Stimulated activated CD4-positive, alpha-beta T cell treated with anti-CD3 and anti-CD28 coated beads, Interleukin-15, amount 100 ng/mL, for 1 hour (primary cell): Measurements from ENCODE around the gene MCTP1.
"Not testable (repeated sequence)": the region's sequence is repeated elsewhere in the genome, so short reads cannot be mapped to it uniquely, and the experiment has no call there.

Experiments used
- DNase-seq, 2 donors: peaks; one replicate each; pipeline ENCODE4 v3.0.0-alpha.2; 2020; ENCODE audit warnings: low read depth in 1 of 2, low spot score in 1 of 2

The MCTP1 gene

GRCh38 chr5:94891565-94891964 lies 393.3 kb downstream of the MCTP1 start:
- no peak for DNase-seq

- no peak for DNase-seq
These were observed 394.0 kb downstream of the MCTP1 start for GRCh38 chr5:94890907-94891306.

DNA sequence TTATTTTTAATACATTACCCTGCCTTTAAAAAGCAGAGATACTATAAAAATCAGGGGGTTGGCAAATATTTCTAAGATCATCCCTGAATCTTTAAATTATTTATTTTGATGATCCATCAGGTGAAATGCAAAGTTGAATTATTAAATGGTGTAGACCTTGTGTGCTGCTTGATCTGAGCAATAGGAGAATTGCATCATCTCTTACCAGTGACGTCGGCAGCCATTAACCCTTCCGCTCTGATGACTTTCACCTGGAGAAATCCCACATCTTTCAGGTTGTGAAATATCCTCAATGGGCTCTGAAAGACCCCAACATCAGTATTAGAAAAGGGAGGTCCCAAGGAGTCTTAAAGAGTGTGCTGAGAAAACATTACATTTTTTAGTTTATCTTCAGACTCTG lies 396.2 kb downstream of the MCTP1 start:
- DNase-seq = no peak

DNA sequence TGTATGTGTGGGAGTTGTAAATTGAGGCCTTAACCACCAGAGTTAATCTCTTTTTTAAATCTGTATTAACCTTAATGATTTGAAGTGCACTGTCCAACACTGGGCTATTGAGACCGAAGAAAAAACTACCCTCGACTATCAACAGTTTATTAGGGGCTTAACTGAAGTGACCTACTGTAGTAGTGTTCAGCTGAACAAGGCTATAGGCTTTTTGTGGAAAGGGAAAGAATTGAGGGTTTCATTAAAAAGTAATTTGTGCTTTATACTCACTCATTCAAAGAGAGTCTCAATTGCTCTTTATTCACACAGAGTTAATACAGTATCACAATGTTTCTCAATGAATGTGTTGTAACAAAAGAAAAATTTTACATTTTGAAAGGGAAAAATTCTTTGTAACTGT lies 399.0 kb downstream of the MCTP1 start:
- no peak for DNase-seq

GRCh38 chr5:94884311-94884710 lies 400.6 kb downstream of the MCTP1 start:
- DNase-seq = no peak

GRCh38 chr5:94872526-94872925 lies 412.4 kb downstream of the MCTP1 start:
- no peak for DNase-seq

DNA sequence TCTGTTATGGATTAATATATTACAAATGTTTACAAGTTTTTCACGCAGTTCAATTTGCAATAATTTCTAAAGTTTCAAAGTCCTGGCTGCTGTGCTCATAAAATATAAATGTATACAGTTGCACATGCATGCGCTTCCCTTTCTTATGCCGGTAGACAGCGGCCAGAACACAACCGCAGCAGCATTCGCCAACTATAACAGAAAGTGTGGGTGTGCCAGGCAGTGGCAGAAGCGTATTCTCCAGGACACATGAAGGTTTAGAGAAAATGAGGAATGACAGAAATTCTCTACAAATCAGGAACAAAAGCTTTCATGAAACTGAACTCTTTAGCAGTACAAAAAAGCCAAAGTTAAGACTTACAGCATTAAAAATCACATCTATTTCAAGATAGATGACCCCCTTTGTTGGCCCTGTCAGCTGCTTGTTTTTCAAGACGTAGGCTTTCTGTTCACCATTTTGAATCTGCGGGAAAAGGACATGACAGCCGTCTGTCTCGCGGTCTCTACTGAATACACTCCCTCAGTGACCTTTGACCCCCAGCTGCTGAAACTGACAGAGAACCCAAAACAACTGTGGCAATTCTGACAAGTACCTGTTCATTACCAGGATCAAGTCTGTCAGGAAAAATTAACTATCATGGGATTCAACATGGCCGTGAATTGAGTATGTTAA lies 414.2 kb downstream of the MCTP1 start:
- no peak for DNase-seq

DNA sequence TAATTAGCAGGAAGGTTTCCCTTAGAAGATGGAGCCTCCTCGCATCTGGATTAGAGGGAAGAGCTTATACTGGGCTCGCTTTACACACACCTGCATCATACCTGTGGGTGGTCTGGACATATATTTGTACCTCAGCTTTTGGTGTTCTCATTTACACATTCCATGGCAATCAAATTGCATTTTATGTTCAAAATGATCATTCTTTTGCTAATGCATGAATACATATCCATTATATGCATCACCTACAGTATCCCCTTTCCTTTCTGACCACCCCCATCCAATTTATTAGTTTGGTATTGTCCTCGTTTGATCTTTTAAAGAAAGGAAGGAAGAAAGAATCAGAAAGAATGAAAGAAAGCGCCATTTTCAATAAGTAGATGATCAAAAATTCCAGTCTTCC lies 415.0 kb downstream of the MCTP1 start:
- no peak for DNase-seq

DNA sequence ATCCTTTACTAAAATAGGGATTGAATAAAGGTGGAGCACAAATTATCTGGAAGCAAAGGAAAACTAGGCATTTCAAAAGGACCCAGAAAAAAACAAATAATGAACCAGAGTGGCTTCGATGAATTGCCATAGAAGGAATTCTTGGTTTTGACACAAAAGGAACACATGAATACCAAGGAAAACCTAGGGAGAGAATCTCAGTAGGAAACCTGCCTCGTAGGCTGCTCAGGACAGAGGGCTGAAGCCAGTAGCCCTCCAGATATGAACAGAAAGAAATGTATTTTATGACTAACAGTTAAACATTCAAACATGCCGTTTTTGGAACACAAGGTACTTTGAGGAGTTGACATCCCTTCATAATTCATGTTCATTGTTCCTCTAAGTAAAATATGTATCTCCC lies 420.9 kb downstream of the MCTP1 start:
- DNase-seq = no peak

- DNase-seq = no peak
These were observed 427.8 kb downstream of the MCTP1 start for GRCh38 chr5:94857111-94857510.

- DNase-seq = no peak
These were observed 428.6 kb downstream of the MCTP1 start for GRCh38 chr5:94856257-94856800.

DNA sequence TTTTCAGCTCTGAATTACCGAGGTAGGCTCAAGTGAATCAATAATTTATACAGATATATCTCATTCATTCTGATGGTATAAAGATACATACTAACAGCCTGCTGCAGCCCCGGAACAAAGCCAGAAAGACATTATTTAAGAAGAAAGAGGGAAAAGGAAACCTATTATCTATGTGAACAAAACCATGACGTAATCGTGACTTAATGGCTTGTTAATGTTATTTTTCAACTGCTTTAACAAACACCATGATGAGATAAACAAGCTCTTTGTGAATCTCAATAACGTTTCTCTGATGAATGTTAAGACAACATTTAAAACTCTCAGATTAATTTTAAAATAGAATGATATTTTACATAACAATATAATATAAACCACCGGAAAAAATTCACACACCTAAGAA lies 429.4 kb downstream of the MCTP1 start:
- no peak for DNase-seq

GRCh38 chr5:94853120-94853519 lies 431.8 kb downstream of the MCTP1 start:
- no peak for DNase-seq

DNA sequence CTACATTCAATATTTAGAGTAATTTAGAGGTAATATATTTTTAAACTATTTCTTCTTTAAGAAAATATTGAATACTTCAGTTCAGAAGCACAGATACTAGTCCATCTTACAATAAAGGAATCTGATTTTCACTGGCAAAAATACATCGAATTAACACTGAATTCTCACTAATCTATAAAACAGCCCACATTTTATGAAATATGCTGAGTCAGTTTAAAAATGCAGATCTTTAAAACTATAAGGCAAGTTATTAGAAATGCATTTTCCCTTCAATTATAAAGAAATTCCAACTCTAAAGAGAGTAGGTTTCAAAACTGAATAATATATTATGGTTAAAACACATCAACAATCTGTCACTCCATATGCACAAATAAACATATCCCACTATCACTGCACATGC lies 433.9 kb downstream of the MCTP1 start:
- DNase-seq = no peak

DNA sequence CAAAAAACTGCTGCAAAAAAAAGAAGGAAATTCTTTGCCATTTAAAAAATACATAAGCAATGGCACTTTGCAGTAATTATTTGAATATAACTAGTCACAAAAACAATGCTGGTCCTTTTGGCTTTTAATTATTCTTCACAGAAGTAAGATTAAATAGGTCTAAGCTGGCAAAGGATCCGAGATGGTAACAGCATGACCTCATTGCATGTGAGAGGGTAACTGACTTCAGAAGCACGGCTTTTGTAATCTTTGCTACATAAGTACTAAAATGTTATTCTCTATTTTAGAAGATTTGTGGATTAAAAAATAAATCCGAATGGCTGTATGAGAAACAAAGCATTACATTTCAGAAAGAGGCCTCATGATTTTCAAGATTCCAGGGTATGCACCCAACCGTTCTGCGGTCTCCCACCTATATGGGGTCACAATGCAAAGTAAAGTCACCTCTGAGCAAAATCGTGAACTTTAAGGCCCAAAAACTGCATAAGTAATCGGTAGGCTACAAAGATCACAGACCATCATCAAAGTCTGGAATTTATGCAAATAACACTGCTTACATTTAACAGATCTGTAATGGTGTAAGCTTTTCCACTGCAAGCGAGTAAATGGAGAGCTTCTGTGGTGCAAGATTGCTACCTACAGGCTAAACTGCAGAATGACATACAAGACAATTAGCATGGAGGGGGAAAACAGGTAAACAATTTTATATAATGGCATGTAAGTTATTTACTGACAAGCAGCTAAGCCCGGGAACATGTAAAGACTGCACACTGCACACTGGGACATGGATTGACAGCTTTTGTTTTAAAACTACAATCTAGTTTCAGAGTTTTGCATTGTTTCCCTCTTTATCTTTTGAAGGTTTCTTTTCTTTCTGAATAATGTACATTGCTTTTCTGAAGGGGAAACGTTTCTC lies 434.8 kb downstream of the MCTP1 start:
- no peak for DNase-seq

DNA sequence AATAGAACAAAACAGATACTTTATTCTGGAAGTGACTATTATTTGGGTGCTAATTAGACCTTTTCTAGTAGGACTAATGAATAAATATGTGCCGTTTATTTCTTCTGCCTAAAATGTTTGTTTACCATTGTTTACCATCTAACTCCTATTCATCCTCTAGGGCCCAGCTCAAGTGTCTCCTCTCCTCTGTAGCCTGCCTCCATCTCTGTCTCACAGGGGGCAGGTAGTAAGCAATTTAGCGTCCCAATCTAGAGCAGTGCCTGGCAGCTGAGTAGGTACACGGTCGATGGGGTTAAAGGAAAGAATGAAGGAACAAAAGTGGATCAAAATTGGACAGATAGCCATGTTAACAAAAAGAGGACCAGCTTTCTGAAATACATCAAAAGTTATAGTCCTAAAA lies 435.6 kb downstream of the MCTP1 start:
- no peak for DNase-seq

- no peak for DNase-seq
These were observed 437.2 kb downstream of the MCTP1 start for GRCh38 chr5:94847726-94848125.

- DNase-seq = no peak
These were observed 437.9 kb downstream of the MCTP1 start for GRCh38 chr5:94847019-94847418.

DNA sequence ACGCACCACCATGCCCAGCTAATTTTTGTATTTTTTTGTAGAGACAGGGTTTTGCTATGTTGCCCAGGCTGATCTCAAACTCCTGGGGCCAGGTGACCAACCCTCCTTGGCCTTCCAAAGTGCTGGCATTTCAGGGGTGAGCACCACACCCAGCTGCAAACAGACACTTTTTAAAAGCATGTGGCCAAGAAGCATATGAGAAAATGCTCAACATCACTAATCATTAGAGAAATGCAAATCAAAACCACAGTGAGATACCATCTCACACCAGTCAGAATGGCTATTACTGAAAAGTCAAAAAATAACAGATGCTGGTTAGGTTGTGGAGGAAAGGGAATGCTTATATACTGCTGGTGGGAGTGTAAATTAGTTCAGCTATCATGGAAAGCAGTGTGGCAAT lies 439.2 kb downstream of the MCTP1 start:
- not testable (repeated sequence) for DNase-seq

GRCh38 chr5:94841598-94842322 lies 443.1 kb downstream of the MCTP1 start:
- no peak for DNase-seq

DNA sequence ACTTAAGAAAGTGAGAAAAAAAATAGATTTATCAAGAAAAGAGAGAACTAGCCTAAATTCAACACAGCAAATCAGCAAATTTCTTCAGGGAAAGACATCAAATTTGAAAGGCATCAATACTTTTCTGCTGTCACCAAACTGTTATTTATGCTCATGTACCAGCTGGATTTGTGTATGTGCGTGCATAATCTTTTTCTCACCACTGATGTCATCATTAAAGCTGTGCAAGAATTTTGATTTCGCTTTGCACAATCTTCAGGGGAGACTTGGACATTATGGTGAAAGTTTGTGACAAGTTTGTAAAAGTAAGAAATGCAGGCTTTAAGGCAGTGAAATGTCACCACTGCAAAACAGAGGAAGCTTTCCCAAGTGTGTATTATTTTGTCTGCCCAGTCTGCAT lies 451.0 kb downstream of the MCTP1 start:
- DNase-seq = no peak

- no peak for DNase-seq
These were observed 452.2 kb downstream of the MCTP1 start for GRCh38 chr5:94832685-94833084.
